Kidney epithelial cell (primary cell): ENCODE data around the gene ZNF837. TPM values are rescaled to one million over a fixed set of nuclear protein-coding genes. Genes with fewer than 3 reads are reported as not detected.

ENCODE experiments used
- DNase-seq: peaks from one replicate; pipeline ENCODE4 v3.0.0-alpha.2; 2010; ENCODE audit warnings: low read depth
- H3K27me3 ChIP-seq: 2 replicates; pipeline ENCODE4 v1.6.0; 2011; ENCODE audit warnings: low read length; ENCODE audit not compliant: control insufficient read depth, insufficient read depth
- H3K36me3 ChIP-seq: 2 replicates; pipeline ENCODE4 v1.5.1; 2011; ENCODE audit warnings: low read length; ENCODE audit not compliant: control insufficient read depth, insufficient read depth
- H3K4me3 ChIP-seq: 2 replicates; pipeline ENCODE4 v1.5.1; 2011; ENCODE audit warnings: low read depth, mild to moderate bottlenecking, control low read depth, low read length
- total RNA-seq: library from RNA; depleted of rRNA; stranded (reverse); fragments of >200 nt; gene quantifications from 2 replicates; pipeline ENCODE4 v1.2.3, GENCODE V29; 2015
- TF ChIP-seq, protein P1 (sequence below): IDR thresholded peaks from 2 replicates; pipeline ENCODE4 v1.5.1; 2011; ENCODE audit warnings: mild to moderate bottlenecking, moderate library complexity, low read length, control low read depth, inconsistent platforms; ENCODE audit not compliant: insufficient read depth, poor library complexity, severe bottlenecking

ZNF837 gene
- 4.3 and 5.9 TPM in 2 replicates for total RNA-seq

DNA sequence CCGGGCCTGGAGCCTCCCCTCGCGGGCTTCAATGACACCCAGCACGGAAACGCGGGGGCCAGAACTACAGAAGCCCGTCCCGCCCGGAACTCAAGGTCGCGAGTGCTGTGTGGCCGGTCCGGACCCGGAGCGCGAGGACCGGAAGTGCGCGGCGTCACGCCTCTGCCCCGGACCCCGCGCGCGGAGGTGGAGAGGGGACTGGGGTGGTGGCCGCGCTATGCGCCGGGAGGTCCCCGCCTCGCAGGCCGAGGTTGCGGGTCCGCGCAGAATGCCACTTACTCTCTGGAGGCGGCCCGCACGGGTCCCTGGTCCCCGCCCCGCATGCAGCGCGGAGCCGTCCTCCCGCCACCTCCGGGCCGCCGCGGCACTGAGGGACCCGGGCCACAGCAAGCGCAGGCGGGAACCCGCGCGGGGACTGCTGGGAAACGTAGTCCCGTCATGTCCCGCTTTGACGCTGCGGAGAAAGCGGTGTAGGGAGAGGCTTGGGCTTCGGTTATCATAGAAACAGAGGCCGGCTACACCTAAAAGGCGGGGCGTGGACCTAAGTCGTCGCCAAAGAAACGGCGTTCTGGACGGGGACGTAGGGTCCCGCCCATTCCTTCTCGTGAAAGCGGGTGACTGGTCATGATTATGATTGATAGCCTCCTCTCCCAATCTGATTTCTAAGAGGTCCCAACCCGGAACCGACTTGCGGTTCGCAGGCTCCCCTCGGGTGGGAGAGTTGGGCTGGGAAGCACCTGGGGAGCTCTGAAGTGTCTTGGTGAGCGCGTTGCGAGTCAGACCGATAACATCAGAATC is at the start of gene ZNF837:
Gene ZNF837 (minus strand): TSS at position 369 of the 798 bp plus-strand sequence. CDS start 11,698 bp downstream, outside the sequence.
- Histone ChIP-seq H3K36me3 (no peaks in the 10 kb centered on the region), H3K27me3 (no peaks in the 10 kb centered on the region), H3K4me3 (peak within 1 kb of the TSS; percentile 67)
- TF ChIP-seq, protein P1, sequence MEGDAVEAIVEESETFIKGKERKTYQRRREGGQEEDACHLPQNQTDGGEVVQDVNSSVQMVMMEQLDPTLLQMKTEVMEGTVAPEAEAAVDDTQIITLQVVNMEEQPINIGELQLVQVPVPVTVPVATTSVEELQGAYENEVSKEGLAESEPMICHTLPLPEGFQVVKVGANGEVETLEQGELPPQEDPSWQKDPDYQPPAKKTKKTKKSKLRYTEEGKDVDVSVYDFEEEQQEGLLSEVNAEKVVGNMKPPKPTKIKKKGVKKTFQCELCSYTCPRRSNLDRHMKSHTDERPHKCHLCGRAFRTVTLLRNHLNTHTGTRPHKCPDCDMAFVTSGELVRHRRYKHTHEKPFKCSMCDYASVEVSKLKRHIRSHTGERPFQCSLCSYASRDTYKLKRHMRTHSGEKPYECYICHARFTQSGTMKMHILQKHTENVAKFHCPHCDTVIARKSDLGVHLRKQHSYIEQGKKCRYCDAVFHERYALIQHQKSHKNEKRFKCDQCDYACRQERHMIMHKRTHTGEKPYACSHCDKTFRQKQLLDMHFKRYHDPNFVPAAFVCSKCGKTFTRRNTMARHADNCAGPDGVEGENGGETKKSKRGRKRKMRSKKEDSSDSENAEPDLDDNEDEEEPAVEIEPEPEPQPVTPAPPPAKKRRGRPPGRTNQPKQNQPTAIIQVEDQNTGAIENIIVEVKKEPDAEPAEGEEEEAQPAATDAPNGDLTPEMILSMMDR: no peak
- peak; percentile 100 for DNase-seq

- peaks cover 5% of the 10 kb centered on the region for H3K36me3 ChIP-seq
- H3K27me3 ChIP-seq: no peaks in the 10 kb centered on the region
- no peak for DNase-seq
- TF ChIP-seq, protein P1: no peak
- no peak overlapping the region for H3K4me3 ChIP-seq
Measured at GRCh38 chr19:58429745-58430144, 48.9 kb upstream of the ZNF837 start.

DNA sequence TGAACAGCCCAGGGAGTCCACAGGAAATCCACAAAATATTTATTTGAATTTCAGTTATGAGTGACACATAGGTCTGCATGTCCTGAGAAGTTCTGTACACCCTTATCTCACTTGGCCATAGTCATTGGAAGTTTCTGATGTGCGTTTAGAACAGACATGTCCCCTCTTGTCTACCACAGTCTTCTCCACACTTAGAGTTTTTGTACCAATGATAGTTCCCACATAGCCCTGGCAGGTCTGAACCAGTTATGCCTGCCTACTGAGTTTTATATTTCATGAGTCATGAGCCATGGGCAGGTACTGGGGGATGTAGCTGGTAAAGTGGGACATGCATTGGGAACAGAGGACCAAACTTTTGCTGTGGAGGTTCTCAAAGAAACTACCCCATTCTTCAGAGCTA is 47.8 kb upstream of the ZNF837 start:
- no peaks in the 10 kb centered on the region for H3K27me3 ChIP-seq
- H3K36me3 ChIP-seq: no peaks in the 10 kb centered on the region
- TF ChIP-seq, protein P1: no peak
- no peak for DNase-seq
- no peak overlapping the region for H3K4me3 ChIP-seq

DNA sequence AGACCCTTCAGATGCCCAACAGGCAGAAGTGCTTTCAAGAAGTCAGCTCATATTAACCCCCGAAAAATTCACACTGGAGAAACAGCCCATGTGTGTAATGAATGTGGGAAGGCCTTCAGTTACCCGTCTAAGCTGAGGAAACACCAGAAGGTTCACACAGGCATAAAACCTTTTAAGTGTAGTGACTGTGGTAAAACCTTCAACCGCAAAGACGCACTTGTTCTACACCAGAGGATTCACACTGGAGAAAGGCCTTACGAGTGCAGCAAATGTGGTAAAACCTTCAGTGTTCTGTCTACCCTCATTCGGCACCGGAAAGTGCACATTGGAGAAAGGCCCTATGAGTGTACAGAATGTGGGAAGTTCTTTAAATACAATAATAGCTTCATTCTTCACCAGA is 36.2 kb upstream of the ZNF837 start:
- no peak for DNase-seq
- Histone ChIP-seq H3K27me3 (no peaks in the 10 kb centered on the region), H3K4me3 (no peak overlapping the region), H3K36me3 (peaks cover 7% of the 10 kb centered on the region)
- TF ChIP-seq, protein P1: no peak

- TF ChIP-seq, protein P1: no peak
Measured at GRCh38 chr19:58416604-58417003, 35.8 kb upstream of the ZNF837 start.

More at GRCh38 chr19:58416604-58417003, 35.8 kb upstream of the ZNF837 start:
- no peaks in the 10 kb centered on the region for H3K27me3 ChIP-seq
- peaks cover 7% of the 10 kb centered on the region for H3K36me3 ChIP-seq
- no peak for DNase-seq
- H3K4me3 ChIP-seq: no peak overlapping the region
